Stimulated activated CD4-positive, alpha-beta T cell treated with anti-CD3 and anti-CD28 coated beads, TNF-alpha, amount 100 ng/mL, for 48 hours (primary cell): ENCODE data around the gene NKTR.

Experiments
- DNase-seq, 3 donors: peaks; one replicate each; pipeline ENCODE4 v3.0.0-alpha.2; 2020; ENCODE audit warnings: low read depth in 3 of 3

NKTR gene

DNA sequence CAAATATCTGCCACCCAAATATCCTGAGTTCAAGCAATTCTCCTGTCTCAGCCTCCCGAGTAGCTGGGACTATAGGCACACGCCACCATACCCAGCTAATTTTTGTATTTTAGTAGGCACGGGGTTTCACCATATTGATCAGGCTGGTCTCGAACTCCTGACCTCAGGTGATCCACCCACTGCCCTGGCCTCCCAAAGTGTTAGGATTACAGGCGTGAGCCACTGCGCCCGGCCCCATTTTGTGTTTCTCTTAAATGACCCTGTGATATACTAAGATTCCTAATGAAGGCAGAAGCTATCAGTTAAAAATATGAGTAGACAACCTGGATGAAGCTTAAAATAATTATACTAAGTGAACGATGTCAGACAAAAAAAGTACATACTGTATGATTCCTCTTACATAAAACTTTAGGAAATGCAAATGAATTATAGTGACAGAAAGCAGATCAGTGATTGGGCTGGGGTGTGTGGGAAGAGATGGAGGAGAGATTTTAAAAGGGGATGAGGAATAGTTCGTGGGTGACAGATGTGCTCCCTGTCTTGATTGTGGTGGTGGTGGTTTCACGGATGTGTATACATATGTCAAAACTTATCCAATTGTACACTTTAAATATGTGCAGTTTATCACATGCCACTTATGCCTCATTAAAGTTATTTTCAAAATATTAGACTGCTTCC, 81.0 kb downstream of the NKTR start:
- DNase-seq, result no peak

DNA sequence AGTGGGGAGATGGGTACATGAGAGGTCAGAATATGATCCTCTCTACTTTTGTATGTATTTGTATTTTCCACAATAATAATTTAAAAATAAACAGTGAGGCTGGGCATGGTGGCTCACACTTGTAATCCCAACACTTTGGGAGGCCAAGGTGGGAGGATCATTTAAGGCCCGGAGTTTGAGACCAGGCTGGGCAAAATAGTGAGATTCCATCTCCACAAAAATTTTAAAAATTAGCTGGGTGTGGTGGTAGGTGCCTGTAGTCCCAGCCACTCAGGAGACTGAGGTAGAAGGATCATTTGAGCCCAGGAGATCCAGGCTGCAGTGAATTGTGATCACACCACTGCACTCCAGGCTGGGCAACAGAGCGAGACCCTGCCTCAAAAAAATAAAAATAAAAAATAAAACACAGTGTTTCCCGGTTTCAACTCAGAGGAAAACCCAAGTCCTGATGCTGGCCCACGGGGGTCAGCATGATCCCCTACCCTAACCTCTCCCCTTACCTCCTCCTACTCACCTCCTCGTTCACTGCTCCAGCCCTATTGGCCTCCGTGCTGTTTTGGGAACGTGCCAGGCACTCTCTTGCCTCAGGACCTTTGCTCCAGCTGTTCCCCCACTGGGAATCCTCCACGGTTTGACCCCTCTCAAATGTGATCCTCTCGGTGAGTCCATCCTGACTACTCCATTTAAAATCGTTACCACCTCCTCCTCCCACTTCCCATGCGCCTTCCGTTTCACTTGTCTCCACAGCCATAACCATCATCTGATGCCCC, 82.0 kb downstream of the NKTR start:
- no peak for DNase-seq

DNA sequence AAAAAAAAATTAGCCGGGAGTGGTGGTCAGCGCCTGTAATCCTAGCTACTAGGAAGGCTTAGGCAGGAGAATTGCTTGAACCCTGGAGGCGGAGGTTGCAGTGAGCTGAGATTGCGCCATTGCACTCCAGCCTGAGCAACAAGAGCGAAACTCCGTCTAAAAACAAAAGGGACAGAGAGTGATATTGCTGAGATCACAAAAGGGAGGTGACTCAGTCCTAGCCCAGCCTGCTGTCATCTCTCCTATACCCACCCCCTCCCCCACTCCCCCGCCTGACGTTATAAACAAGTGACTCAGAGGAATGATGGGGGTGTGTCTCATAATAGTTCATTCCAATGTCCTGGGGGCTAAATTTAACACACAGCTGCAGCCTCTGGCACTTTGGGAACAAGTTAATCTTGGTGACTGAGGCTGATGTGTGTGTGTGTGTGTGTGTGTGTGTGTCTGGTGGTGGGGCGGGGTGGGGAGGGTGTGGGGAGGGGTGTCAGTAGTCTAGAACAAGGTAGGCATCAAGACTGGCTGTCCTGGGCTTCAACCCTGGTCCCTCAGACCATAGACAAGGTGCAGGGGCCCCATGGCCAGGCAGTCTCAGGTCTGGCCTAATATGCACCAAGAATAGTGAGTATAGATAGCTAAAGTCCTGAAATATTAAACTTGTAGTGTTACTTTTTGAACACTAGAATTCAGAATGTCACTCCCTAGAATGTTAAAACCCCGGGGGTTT, 83.6 kb downstream of the NKTR start:
- peak; percentile 44 to 70 (median 61) for DNase-seq

DNA sequence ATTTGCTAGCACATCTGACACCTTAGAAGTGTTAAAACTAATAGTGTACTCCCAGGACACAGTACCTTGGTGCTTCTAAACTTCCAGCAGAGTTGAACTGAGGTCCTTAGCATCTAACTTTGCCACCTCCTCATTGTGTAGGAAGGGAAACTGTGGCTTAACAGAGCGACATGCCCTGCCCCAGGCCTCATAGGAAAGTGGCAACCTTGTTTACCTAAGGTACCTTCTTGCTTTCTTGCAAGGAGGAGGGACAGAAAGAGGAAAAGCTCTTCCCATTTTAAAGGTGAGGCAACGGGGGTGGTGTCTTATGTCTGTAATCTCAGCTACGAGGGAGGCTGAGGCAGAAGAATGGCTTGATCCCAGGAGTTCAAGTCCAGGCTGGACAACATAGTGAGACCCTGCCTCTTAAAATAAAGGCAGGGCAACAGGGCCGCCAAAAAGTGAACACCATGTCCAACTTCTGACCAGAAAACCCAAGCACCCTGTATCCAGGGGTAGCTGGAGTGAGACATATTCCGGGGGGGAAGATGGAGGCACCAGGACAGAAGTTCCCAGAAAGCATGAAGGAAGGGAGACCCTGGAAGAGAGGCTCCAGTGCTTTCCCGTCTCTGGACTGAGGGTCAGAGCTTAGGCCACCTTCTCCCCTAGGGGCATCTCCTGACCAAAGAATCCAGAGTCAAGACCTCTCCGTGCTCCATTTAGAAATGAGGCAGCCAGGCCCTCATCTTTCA, 84.3 kb downstream of the NKTR start:
- no peak for DNase-seq

DNA sequence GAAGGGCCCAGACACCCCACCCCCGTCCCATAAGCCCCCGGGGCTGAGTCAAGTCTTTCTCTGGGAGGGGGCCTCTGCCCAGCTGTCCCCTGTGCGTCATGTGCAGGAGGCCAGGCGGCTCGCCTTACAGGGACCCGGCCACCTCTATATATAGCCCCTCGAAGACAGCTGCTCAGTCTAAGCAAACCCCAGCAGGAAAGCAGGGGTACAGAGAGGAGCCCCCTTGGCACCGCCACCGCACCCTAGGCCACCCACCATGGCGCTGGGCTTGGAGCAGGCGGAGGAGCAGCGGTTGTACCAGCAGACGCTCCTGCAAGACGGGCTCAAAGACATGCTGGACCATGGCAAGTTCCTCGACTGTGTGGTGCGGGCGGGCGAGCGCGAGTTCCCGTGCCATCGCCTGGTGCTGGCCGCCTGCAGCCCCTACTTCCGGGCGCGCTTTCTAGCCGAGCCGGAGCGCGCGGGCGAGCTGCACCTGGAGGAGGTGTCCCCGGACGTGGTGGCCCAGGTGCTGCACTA, 84.9 kb downstream of the NKTR start, which contains the start of gene KLHL40:
KLHL40 (plus strand) TSS at position 175 of the 519 bp plus-strand sequence; CDS start at position 257, 82 bp downstream.
- no peak for DNase-seq

DNA sequence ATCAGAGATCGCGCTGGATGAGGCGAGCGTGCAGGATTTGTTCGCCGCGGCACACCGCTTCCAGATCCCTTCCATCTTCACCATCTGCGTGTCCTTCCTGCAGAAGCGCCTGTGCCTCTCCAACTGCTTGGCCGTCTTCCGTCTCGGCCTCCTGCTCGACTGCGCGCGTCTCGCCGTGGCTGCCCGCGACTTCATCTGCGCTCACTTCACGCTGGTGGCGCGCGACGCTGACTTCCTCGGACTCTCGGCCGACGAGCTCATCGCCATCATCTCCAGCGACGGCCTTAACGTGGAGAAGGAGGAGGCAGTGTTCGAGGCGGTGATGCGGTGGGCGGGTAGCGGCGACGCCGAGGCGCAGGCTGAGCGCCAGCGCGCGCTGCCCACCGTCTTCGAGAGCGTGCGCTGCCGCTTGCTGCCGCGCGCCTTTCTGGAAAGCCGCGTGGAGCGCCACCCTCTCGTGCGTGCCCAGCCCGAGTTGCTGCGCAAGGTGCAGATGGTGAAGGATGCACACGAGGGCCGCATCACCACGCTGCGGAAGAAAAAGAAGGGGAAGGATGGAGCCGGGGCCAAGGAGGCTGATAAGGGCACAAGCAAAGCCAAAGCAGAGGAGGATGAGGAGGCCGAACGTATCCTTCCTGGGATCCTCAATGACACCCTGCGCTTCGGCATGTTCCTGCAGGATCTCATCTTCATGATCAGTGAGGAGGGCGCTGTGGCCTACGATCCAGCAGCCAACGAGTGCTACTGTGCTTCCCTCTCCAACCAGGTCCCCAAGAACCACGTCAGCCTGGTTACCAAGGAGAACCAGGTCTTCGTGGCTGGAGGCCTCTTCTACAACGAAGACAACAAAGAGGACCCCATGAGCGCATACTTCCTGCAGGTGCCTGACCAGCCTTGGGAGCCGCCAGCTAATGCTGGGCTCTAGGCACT, 85.7 kb downstream of the NKTR start:
- no peak for DNase-seq

DNA sequence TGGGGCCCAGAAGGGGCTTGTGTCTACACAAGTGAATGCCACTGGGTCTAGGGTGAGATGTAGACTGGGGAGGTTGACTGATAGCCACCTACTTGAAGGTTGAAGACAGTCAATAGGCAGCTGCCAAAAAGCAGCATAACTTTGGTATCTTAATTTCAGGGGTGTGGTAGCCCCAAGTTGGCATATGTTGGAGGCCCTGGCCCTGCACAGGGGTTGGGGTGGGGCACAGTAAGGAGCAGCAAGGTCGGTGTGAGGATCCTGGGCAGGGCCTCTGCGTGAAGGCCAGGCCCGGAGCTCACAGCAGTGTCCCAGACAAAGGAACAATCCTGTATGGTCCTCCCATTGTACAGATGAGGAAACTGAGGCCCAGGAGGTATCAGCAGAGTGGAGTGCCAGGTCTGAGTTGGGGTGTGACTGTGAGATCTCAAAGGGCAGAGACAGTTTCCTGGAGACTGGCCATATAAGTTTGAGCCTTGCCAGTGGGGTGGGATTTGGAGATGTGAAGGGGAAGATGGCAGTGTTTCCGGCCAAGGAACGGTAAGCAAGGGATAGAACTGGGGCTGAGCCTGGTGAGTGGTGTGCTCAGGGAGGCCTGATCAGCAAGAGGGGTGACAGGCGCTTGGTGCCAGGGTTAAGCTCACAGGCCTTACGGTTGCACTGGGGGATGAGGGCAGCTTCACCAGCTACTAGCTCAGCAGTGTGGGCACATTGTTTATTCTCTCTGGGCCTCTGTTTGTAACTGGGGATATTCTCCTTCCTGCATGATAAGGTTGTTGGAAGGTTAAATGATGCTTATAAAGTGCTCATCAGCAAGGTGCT, 86.6 kb downstream of the NKTR start:
- no peak for DNase-seq

DNA sequence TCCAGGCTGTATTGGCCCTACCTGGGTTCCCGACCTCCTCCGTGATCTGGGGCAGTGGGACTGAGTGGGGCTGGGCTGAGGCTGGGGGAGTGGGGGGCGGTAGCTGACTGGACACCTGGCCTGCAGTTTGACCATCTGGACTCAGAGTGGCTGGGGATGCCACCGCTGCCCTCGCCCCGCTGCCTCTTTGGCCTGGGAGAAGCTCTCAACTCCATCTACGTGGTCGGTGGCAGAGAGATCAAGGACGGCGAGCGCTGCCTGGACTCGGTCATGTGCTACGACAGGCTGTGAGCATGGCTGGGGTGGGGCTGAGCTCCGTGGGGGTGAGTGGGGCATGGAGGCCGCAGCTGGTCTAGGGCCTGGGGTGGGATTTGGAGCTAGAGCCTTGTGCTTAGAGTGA, 87.5 kb downstream of the NKTR start:
- DNase-seq, result no peak

DNA sequence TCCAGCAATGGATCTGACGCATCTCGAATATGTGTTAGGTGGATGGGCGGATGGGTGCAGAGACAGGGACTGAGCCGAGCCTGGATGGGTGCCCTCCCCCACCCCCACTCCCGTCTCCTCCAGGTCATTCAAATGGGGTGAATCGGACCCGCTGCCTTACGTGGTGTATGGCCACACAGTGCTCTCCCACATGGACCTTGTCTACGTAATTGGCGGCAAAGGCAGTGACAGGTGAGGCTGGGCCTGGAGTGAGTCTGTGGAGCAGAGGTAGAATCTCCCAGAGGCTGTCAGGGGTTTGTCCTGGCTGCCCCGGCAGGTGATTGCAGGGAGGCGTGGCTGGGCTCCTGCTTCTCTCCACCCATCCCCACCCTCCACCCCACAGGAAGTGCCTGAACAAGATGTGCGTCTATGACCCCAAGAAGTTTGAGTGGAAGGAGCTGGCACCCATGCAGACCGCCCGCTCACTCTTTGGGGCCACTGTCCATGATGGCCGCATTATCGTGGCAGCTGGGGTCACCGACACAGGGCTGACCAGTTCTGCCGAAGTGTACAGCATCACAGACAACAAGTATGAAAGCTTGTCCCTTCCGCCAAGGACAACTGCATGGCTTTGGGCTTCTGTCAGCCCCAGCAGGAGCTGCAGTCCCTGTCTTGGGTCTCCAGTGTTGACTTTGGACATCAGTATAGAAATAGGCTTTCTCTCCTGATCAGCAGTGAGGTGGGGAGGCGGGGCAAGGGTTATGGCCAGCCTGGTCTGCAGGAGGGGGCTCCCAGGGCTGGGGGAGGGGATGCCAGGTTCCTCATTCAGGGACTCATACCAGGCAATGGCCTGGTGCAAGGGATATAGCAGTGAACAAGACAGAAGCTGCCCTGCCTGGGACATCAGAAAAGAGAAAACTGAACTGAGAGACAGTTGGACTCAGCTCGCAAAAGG, 88.3 kb downstream of the NKTR start:
- DNase-seq, result no peak

DNA sequence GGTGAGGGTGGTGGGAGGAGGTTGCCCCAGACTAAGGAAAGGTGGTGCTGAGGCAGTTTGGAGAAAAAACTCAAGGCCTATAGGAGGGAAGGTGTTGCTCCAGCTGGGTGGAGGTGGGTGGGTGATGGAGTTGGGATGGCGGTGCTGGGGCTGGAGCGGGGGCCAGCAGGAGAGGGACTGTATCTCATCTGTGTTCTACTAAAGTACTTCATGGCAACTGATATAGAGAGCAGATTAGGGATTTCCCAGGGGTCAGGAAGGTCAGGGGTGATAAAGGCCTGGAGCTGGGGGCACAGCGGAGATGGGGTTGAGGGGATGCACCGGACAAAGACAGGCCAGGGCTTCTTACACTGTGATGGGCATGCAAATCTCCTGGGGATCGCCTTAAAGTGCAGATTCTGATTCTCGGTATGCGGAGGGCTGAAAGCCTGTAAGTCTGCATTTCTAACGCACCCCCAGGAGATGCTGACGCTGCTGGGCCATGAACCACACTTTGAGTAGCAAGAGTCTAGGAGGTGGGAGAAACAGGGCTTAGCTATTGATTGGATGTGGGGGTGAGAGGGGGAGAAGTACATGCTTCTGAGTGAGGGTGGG, 89.0 kb downstream of the NKTR start:
- no peak for DNase-seq

DNA sequence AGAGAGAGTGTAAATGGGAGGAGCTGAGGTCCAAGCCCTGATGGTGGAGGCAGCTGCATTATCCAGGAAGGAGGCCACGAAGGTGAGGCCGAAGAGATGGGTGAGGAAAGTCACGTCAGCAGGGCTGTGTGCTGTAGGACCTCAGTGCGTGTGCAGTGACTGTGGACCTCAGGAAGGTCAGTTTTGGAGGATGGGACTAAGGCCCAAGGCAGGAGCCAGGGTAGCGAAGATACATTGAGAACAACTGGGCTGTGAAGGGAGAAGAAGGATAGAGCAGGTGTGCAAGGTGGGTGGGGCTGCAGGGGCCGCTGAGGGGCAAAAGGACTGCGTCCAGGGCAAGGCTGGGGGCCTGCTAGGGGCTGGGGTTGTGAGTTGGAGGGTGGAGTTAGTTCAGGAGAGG, 89.7 kb downstream of the NKTR start:
- DNase-seq, result no peak

DNA sequence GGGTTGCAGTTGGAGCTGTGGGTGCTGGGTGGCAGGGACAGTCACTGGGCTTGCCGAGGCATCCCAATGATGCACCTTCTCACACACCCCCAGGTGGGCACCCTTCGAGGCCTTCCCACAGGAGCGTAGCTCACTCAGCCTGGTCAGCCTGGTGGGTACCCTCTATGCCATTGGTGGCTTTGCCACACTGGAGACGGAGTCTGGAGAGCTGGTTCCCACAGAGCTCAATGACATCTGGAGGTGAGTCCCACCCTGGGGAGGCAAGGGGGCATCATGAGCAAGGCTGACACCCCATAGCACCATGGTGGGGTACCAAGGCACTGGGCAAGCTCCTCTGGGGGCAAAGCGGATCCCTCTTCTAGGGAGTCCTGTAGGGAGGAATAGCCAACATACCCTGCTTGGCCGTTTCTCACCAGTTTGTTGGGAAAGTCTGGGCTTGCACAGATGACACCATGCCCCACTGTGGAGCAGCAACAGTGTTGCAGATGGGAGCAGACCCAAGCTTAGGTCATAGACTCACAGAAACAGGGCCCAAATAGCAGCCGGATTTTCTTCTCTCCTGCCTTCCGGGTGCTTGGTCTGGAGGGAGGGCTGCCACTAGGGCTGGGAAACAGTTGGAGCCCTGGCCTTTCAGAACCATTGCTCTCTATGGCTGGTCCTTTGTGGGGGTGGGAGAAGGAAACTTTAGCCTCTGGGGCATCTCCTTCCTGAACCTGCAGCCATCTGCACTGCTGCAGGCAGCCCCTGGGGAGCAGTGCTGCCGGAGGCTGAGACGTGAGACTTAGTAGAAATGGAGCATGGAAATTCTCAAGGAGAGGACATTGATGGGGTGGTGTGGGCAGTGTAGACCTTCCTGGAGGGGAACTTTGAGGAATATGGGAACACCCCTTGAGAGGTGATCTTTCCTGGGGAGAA, 90.5 kb downstream of the NKTR start:
- DNase-seq, result no peak

DNA sequence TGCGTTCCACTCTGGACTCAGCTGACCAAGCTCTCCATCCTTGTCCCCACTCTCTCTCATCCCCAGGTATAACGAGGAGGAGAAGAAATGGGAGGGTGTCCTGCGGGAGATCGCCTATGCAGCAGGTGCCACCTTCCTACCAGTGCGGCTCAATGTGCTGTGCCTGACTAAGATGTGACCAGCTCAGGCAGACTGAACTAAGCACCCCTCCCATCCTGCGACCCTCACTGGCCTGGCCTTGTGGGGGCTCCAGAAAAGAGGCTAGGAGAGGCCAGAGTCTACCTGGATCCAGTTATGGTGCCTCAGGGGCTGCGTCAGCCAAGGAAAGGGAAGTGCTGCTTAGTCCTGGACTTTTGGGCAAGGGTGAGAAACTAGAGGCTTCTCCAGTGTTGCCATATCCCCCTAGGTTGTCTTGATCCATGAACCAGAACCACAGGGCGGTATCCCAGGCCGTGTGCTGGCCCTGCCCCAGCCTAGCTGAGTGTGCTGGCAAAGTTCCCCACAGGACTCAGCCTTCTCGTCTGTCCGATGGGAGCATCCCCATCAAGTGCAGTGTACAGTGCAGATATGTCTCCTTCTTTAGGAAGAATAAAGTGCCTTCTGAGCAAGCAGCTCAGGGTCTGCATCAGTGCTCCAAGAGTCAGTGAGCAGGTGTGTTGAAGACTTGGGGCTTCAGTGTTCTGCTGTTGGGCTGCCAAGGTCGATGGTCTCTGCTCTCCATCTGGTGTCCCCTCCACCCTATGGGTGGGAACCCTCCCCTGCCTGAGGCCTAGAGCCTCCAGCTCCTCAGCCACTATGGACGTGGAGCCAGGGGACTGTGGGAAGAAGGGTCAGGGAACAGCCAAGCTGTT, 91.6 kb downstream of the NKTR start:
- no peak for DNase-seq

DNA sequence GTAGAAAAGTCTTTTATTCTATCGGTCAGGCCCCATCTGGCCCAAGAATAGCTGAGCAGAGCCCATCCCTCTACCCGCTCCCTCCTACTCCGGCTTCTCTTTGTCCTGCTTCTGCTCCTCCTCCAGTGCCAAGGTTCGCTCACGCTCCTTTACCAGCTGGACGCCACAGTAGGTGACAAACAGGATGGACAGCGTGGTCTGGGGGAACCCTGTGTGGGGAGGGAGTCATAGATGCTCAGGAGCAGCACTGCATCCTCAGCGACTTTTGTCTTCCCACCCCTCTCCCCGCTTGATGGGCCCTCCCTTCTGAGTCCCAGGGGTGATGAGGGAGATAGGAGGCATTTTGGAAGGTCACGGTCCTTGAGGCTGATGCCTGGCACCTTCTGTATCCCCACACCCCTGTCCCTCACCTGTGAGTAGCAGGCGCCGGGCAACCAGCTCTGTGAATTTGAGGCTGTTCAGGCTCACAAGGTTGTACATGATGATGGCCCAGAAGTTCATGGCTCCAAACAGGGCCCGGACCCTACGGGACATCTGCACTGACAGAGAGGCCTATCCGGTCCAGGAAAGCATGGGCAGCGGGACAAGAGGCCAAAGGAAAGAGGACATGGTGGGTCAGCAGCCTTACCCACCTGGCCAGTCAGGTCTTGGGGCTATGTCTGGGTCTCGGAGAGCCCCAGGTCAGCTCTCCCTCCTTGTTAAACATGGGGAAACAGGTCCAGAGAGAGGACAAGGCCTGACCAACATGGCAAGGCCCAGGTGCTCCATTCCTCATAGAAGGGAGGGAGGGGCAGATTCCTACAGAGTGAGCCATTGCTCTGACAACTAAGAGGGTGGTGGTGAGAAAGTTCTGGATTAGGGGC, 92.4 kb downstream of the NKTR start:
- no peak for DNase-seq

DNA sequence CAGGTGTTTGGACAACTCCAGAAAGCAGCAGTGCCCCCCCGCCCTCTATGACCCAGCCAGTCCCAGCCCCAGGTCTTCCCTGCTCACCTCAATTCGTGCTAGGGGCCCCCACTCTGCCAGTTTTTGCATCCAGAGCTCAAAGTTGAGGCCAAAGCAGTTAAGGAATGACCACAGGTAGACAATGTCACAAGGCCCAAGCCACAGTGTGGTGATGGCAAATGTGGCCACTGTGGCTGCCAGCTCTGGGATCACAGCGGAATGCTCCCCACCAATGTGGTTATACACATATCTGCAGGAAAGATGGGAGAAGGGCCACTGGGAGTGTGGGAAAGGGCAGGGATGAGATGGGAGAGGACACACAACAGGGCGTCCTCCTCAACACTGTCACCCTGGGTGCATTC, 93.0 kb downstream of the NKTR start:
- DNase-seq, result no peak
